GM21526 (cell line): ENCODE data around the gene GCH1.
"Not testable (repeated sequence)": the region's sequence is repeated elsewhere in the genome, so short reads cannot be mapped to it uniquely, and the experiment has no call there.

Experiments
- ATAC-seq: cut with Tn5 transposase; IDR thresholded peaks from one replicate; pipeline ENCODE4 v1.9.1; 2021; ENCODE audit warnings: moderate library complexity; ENCODE audit not compliant: unreplicated experiment, low FRiP score

Gene GCH1, protein sequence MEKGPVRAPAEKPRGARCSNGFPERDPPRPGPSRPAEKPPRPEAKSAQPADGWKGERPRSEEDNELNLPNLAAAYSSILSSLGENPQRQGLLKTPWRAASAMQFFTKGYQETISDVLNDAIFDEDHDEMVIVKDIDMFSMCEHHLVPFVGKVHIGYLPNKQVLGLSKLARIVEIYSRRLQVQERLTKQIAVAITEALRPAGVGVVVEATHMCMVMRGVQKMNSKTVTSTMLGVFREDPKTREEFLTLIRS

GRCh38 chr14:54902521-54903420 is at the start of gene GCH1:
GCH1 (minus strand) TSS chr14:54902826; CDS start chr14:54902663, 163 bp downstream.
- ATAC-seq: peak; percentile 80

GRCh38 chr14:54947230-54947629 is 44.6 kb upstream of the GCH1 start:
- no peak for ATAC-seq

GRCh38 chr14:54946500-54946899 is 43.9 kb upstream of the GCH1 start:
- no peak for ATAC-seq

DNA sequence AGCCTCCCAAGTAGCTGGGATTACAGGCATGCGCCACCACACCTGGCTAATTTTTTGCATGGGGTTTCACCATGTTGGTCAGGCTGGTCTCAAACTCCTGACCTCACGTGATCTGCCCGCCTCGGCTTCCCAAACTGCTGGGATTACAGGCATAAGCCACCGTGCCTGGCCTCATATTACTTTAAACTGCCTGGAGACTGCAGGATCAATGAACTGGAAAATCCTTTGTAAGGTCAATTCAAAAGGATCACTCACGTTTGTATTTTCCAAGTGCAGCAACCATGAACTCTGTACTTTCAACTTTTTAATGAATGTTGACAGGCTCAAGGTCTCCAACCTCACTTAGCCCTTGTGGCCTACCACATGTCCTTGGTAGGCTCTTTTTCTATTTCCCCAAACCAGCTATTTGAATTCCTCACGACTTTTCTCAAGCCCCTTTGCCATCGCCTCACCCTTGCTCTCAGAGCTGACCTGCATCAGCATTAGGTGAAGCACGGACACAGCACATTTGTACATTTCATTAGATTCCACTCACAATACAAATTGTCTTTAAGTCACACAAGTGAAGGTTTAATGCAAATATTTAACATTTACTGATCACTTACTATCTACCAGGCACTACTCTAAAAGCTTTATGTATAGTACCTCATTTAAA is 42.2 kb upstream of the GCH1 start:
- no peak for ATAC-seq

DNA sequence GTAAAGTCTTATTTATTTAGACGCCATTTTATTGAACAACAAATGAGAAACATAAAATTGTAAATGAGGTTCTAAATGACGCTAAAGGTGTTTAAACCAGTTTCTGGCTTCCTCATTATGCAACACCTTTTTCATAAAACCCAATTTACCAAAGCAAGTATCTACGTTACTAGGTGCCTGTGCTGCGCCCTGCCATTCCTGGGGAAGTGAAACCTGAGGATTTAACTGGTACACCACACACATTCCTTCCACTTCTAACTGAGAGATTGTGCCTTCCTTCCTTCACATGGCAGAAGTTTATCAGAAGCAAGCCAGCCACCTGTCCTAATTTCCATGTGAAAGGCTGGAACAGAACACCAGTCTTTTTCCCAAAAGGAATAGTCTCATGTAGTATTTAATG is 40.3 kb upstream of the GCH1 start:
- no peak for ATAC-seq

- ATAC-seq: no peak
Measured at GRCh38 chr14:54936816-54937215, 34.2 kb upstream of the GCH1 start.

DNA sequence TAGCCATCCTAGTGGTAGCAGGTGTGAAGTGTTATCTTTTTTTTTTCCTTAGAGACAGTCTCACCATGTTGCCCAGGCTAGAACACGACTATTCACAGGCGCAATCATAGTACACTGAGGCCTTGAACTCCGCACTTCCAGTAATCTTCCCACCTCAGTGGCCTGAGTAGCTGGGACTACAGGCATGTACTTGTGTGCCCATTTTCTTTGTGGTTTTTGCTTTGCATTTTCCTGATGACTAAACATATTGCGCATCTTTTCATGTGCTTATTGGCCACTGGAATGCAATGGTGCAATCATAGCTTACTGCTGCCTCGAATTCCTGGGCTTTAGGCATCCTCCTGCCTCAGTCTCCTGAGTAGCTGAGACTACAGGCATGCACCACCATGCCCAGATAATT is 33.3 kb upstream of the GCH1 start:
- no peak for ATAC-seq

GRCh38 chr14:54935100-54935499 is 32.5 kb upstream of the GCH1 start:
- ATAC-seq: no peak

DNA sequence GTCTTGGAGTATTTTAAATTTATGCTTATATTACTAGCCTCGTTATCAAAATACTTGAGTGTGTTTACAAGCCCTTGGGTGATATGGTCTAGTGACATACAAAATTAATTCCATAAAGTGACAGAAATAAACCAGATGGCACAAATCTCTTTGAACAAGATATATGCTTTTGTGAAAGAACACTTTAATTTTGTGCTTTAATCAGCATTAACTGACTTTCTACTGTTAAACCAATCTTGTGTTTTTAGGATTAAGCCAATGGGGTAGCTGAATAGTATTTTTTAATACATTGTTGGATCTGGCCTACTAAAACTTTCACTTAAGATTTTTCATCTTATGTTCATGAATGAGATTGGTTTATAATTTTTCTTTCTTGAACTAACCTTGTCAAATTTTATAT is 30.4 kb upstream of the GCH1 start:
- no peak for ATAC-seq

DNA sequence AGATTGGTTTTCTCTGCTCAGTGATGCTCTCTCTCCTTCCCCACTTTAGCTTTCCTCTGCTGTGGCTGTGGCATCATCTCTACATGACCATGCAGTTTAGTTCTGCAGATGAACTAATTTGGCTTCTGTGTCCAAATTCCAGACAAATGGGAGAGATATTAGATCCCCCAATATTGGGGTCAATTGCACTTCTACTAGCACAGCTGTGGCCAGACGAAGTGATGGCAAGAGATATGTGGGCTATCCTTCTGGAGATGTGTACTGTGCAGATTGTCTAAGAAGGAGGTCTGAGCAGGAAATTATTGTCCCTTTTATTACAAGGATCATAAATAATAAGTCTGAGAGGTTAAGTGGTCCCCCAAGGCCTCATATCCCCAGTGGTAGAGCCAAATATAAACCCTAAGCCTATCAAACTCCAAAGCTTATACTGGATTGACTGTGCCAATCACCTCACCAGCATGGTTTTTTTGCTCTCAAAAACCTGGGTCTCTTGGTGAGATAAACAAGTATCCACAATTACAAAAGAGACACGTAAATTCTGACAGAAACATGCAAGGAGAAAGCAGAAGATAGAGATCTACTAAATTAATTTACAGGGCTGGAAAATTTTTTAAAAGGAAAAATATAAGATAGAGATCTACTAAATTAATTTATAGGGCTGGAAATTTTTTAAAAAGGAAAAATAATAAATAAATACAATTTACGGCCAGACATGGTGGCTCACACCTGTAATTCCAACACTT is 29.1 kb upstream of the GCH1 start:
- no peak for ATAC-seq

GRCh38 chr14:54931101-54931500 is 28.5 kb upstream of the GCH1 start:
- ATAC-seq: no peak

- ATAC-seq: no peak
Measured at GRCh38 chr14:54929556-54929955, 26.9 kb upstream of the GCH1 start.

- no peak for ATAC-seq
Measured at GRCh38 chr14:54928216-54928615, 25.6 kb upstream of the GCH1 start.

DNA sequence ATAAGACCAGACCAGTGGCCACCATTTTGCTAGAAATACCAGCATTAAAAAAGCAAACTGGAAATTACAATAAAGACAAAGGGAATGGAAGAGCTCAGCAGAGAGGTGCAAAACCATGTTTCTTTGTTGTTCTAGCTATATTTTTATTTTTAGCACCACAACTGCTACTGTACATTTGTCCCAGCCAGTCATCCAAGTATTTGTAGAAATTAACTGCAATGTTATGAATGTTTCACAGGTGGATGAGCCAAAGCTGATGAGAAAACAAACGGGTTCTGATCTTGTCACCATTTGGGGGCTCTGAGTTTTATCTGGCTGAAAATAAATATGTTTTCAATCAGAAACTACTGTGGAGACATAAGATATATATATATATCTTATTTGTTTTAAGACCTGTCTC is 24.9 kb upstream of the GCH1 start:
- no peak for ATAC-seq

- not testable (repeated sequence) for ATAC-seq
Measured at GRCh38 chr14:54926570-54926969, 23.9 kb upstream of the GCH1 start.

DNA sequence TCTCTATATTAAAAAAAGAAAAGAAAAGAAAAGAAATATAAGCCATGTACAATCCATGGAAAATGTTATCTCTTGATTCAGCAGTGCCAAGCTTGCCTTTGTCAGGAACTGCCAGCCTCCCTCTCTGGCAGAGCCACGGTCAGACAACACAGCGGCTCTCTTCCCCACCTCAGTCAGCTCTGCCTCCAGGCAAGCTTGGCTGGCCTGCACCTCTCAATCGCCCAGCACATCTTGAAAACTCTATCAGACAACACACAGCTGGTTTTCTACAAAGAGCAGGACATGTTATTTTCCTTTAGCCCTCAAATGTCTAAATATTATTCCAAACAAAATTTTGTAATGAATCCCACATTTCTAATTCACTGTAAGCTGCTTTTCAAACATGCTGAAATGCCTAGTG is 20.0 kb upstream of the GCH1 start:
- ATAC-seq: no peak

DNA sequence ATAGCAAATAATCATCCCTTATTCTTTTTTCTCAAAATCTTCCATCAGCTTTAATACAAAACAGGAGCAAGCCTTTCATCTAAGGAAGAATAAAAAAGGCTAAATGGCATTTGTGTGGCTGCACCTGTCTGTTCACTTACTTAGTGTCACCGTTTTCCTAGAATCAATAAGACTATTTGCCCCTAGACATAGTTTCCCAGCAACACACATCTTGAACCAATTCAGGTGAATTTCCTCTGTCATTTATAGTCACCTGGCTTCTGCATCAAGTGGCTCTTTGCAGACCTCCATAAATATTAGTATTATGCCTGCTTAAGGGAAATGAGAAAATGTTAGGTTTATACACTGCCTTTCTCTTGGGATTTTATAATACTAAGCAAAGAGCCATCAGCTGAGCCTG is 17.4 kb upstream of the GCH1 start:
- no peak for ATAC-seq

DNA sequence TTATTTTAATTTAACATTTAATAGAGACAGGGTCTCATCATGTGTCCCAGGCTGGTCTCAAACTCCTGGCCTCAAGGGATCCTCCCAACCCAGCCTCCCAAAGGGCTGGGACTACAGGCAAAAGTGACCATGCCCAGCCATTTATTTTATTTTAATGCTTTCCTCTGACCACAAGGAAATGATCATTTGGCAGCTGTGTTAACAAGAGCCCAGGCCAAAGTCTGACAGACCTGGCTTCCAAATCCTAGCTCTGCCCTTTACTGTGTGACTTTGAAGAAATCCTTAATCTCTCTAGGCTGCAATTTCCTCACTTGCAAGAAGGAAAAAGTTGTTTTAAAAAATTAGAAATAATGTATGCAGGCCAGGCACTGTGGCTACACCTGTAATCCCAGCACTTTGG is 16.7 kb upstream of the GCH1 start:
- ATAC-seq: no peak

GRCh38 chr14:54918427-54918826 is 15.8 kb upstream of the GCH1 start:
- no peak for ATAC-seq

- no peak for ATAC-seq
Measured at GRCh38 chr14:54916101-54916500, 13.5 kb upstream of the GCH1 start.
